ENCODE results near the gene SMAD7.

DNA sequence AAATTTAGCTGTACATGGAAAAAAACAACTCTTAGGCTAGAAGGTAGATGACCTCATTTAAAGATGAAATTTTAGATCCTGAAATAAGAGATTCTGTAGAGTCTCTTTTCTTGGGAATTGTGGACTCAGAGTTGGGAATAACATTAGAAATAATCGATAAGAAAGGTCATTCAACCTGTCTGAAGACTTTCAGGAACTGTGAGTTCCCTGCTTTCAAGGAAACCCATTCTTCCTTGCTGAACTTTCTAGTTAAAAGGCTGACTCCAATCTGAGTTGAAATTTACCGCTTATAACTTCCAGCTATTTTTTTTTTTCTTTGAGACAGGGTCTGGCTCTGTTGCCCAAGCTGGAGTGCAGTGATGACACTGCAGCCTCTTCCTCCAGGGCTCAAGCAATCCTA, 16.8 kb upstream of the SMAD7 start:
- TF ChIP-seq, protein P1, sequence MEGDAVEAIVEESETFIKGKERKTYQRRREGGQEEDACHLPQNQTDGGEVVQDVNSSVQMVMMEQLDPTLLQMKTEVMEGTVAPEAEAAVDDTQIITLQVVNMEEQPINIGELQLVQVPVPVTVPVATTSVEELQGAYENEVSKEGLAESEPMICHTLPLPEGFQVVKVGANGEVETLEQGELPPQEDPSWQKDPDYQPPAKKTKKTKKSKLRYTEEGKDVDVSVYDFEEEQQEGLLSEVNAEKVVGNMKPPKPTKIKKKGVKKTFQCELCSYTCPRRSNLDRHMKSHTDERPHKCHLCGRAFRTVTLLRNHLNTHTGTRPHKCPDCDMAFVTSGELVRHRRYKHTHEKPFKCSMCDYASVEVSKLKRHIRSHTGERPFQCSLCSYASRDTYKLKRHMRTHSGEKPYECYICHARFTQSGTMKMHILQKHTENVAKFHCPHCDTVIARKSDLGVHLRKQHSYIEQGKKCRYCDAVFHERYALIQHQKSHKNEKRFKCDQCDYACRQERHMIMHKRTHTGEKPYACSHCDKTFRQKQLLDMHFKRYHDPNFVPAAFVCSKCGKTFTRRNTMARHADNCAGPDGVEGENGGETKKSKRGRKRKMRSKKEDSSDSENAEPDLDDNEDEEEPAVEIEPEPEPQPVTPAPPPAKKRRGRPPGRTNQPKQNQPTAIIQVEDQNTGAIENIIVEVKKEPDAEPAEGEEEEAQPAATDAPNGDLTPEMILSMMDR (IDR thresholded peaks at IDR 0.05): no peak
- no peak for TF ChIP-seq POLR2A (IDR thresholded peaks at IDR 0.05)

Data from lower leg skin (tissue), 3 donors.